Measurements from ENCODE around the gene RAI1.

The RAI1 gene

DNA sequence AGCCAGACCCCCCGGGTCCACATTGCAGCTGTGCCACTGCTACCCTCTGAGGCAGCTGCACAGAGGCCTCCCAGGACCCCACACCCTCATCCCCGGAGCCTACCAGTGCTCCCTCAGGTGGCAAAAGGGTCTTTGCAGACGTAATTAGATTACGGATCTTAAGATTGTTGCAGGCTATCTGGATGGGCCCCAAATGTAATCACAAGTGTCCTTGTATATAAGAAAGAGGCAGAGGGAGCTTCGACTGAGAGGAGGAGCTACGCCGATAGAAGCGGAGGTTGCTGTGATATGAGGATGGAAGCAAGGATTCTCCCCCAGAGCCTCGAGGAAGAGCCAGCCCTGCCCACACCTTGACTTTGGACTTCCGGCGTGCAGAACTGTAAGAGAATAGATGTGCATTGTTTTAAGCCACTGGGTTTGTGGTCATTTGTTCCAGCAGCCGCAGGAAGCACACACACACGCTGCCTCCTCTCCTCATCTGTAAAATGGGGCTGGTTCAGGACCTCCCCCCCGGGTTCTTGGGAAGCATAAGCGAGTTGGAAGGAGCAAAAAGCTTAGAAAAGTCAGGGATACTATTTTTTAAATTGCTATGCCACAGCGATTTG, 10.5 kb upstream of the RAI1 start:
- no peak for DNase-seq (ENCODE audit: low read depth)
- H3K4me3 ChIP-seq (ENCODE audit: low read length), result no peak overlapping the region
- TF ChIP-seq, protein P1, sequence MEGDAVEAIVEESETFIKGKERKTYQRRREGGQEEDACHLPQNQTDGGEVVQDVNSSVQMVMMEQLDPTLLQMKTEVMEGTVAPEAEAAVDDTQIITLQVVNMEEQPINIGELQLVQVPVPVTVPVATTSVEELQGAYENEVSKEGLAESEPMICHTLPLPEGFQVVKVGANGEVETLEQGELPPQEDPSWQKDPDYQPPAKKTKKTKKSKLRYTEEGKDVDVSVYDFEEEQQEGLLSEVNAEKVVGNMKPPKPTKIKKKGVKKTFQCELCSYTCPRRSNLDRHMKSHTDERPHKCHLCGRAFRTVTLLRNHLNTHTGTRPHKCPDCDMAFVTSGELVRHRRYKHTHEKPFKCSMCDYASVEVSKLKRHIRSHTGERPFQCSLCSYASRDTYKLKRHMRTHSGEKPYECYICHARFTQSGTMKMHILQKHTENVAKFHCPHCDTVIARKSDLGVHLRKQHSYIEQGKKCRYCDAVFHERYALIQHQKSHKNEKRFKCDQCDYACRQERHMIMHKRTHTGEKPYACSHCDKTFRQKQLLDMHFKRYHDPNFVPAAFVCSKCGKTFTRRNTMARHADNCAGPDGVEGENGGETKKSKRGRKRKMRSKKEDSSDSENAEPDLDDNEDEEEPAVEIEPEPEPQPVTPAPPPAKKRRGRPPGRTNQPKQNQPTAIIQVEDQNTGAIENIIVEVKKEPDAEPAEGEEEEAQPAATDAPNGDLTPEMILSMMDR (conservative IDR thresholded peaks at IDR 0.05; ENCODE audit: low read depth, low read length), result no peak

DNA sequence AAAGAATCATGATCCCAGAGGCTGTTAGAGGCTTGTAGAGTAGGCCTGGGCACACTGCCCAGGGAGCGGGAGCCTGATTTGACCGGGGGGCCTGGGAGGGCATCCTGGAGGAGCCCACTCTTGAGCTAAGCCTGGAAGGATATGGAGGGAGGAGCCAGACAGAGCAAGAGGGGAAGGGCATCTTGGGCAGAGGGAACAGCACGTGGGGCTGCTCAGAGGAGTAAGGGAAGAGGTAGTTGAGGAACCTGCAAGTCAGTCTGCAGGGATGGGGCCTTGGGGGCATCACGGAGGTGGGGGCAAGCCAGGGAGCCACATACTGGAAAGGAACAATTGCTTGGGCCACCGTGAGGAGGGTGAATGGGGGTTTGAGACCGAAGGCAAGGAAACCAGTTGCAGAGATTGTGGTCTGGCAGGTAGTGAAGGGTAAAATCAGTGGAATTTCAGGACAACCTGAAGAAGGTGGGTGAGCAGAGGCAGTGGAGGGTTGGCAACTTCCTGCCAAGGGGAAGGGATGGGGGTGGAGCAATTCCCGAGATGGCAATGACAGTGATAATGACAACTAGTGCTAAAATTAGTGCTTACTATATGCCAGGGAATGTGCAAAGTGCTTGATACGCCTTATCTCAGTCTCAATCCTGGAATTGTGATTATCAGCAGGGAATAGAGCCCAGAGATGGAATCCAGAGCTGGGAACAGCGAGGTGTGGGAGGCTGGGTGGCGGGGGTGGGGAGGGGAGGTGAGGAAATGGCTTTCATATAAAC, 9.7 kb upstream of the RAI1 start:
- DNase-seq (ENCODE audit: low read depth), result no peak
- TF ChIP-seq, protein P1 (conservative IDR thresholded peaks at IDR 0.05; ENCODE audit: low read depth, low read length), result no peak
- no peak overlapping the region for H3K4me3 ChIP-seq (ENCODE audit: low read length)

DNA sequence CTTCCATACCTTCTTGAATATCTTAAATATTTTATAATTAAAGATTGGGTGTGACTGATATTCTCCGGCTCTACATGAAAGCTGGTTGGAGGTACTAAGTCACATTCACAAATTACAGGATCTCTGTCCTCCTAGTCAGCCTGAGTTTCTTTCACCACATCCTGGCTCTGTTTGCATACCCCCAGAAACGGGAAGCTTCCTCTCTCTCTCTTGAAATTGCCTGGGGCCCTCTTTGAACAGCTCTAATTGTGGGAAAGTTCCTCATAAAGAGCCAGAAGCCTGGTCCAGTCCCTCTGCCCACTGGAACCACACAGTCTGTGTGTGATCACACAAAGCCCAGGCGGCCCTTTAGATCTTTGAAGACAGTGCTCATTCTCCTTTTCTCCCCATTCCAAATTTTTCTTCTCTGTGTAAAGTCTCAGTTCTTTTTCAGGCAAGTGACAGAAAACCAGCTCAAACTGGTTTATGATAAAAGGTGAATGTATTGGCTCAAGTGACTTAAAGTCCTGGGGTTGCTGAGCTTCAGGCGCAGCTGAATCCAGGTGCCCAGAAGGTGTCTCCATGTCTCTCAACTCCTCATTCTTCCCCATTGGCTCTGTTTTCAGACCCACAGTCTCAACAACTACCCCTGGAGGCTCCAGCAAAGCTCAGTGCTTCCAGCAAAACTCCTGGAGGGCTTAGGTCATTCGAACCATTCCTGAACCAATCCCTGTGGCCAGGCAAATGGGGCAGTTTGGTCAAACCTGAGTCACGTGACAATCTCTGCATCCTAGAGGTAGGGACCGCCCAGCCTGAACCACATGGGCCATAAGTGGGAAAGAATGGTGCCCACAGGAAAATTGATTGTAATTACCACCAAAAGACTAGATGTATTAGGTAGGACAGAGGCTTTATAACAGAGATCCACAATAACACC, 8.5 kb upstream of the RAI1 start:
- H3K4me3 ChIP-seq (ENCODE audit: low read length), result no peak overlapping the region
- DNase-seq (ENCODE audit: low read depth), result no peak
- TF ChIP-seq, protein P1 (conservative IDR thresholded peaks at IDR 0.05; ENCODE audit: low read depth, low read length), result no peak

- no peak overlapping the region for H3K4me3 ChIP-seq (ENCODE audit: low read length)
- TF ChIP-seq, protein P1 (conservative IDR thresholded peaks at IDR 0.05; ENCODE audit: low read depth, low read length), result no peak
- no peak for DNase-seq (ENCODE audit: low read depth)
Measured at GRCh38 chr17:17675416-17675815, 5.8 kb upstream of the RAI1 start.

DNA sequence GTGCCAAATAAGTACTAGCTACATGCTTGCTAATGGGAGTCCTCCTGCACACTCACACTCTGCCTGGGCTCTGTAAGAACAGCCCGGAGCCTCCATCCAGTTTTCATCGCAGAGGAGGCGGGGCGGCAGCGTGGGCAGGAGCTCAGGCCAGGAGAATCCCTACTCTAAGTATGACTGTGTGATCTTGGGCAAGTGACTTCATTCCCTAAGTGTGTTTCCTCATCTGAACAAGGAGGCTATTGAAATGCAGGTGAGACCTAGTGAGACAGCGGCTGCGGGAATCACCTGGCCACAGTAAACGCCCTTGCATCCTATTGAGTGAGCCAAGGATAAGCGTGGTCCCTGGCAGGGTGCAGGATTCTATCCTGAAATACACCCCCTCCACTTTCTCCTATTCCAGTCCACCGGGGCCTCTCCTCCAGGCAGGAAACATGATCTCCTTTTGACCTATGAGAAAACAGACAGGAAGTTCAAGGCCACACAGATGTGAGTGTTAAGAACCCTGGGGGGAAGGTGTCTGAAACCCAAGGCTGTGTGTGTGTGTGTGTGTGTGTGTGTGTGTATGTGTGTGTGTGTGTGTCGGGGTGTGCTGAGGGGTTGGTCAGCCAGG, 5.2 kb upstream of the RAI1 start:
- H3K4me3 ChIP-seq (ENCODE audit: low read length), result no peak overlapping the region
- TF ChIP-seq, protein P1 (conservative IDR thresholded peaks at IDR 0.05; ENCODE audit: low read depth, low read length), result no peak
- no peak for DNase-seq (ENCODE audit: low read depth)

DNA sequence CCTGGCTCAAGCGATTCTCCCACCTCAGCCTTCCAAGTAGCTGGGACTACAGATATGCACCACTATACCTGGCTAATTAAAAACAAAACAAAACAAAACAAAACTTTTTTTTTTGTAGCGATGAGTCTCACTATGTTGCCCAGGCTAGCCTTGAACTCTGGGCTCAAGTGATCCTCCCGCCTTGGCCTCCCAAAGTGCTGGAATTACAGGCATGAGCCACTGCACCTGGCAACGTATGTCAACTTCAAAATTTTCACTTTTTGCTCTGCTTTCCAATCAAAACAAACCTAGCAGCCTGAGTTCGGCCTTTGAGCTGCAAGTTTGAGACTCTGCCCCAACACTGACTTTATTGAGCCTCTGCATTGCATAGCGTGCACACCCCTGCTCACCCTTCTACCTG, 4.5 kb upstream of the RAI1 start:
- DNase-seq (ENCODE audit: low read depth), result no peak
- no peak overlapping the region for H3K4me3 ChIP-seq (ENCODE audit: low read length)
- TF ChIP-seq, protein P1 (conservative IDR thresholded peaks at IDR 0.05; ENCODE audit: low read depth, low read length), result no peak
